GM12872 (cell line): Measurements from ENCODE around the gene CDC37.

Experiments
- TF ChIP-seq, protein P1 (sequence below): IDR thresholded peaks from 3 replicates; pipeline ENCODE4 v1.5.1; 2011; ENCODE audit warnings: low read depth, mild to moderate bottlenecking, low read length, moderate library complexity; ENCODE audit not compliant: insufficient read depth

CDC37 gene

DNA sequence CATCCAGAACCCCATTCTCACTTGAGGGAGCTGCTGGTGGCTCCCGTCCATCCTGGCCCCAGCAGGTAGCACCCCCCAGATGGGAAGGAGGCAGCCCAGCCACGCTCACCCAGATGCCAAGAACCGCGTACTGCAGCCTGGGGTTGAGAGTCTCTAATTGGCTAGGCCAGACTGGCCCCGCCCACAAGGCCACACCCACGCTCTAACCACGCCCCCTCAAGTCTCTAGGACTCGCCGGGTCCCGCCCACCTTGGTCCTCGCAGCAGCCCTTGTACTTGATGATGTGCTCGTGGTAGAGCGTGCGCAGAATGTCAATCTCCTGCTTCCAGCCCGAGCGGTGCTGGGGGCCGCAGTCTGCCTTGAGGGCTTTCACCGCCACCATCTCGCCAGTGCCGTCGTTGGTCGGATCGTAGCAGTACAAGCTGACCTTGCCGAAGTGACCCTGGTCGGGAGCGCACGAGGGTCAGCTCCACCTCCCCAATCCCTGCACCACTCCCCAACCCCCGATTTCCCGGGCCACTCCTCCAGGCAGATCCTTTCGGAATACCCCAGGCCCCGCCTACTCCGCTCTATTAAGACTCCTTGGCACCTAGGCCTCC is 49.5 kb downstream of the CDC37 start:
- TF ChIP-seq, protein P1, sequence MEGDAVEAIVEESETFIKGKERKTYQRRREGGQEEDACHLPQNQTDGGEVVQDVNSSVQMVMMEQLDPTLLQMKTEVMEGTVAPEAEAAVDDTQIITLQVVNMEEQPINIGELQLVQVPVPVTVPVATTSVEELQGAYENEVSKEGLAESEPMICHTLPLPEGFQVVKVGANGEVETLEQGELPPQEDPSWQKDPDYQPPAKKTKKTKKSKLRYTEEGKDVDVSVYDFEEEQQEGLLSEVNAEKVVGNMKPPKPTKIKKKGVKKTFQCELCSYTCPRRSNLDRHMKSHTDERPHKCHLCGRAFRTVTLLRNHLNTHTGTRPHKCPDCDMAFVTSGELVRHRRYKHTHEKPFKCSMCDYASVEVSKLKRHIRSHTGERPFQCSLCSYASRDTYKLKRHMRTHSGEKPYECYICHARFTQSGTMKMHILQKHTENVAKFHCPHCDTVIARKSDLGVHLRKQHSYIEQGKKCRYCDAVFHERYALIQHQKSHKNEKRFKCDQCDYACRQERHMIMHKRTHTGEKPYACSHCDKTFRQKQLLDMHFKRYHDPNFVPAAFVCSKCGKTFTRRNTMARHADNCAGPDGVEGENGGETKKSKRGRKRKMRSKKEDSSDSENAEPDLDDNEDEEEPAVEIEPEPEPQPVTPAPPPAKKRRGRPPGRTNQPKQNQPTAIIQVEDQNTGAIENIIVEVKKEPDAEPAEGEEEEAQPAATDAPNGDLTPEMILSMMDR, result no peak

DNA sequence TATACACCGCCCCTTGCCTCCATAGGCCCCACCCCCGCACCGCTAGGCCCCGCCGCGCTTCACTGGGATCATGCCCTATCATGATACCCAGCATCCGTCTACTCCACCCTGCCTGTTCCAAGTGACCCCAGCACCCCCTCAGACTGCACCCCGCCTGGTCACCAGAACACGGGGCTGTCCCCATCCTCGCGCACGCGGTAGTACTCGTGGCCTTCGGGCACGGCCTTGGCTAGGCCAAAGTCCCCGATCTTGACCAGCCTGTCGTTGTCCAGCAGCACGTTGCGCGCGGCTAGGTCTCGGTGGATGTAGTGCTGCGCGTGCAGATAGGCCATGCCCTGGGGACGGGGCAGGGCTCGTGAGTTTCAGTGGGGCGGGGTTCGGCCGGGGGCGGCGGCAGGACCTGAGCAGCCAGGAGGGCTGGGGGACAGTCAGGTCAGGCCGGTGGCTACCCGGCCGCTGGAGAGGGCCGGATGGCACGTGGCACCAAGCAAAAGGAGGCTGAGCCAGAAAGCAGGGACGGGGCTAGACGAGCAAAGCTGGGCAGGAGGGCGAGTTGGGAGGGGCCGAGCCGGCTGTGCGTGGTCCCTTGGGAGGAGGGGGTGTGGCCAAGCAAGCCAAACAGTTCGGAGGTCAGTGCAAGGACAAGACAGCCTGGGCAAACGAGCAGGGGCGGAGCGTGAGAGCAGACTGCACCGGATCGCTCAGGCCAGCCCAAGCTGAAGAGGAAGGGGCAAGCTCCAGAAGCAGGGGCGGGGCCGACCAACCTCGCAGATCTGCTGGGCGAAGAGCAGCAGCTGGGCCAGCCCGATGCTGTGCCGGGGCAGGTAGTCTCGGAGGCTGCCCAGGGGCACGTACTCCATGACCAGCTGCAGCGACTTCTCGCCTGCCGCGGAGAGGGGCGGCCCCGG is 50.3 kb downstream of the CDC37 start:
- TF ChIP-seq, protein P1, result no peak

DNA sequence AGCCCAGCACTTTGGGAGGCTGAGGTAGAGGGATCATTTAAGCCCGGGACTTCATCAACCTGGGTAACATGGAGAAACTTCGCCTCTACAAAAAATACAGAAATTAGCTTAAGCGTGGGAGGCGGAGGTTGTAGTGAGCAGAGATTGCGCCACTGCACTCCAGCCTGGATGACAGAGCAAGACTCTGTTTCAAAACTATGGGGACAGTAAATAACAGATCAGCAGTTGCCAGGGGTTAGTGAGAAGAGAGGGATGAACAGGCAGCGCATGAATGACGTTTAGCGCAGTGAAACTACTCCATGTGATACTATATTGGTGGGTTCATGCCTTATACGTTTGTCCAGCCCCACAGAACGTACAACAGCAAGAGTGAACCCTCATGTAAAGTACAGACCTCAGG is 56.8 kb downstream of the CDC37 start:
- TF ChIP-seq, protein P1, result no peak

DNA sequence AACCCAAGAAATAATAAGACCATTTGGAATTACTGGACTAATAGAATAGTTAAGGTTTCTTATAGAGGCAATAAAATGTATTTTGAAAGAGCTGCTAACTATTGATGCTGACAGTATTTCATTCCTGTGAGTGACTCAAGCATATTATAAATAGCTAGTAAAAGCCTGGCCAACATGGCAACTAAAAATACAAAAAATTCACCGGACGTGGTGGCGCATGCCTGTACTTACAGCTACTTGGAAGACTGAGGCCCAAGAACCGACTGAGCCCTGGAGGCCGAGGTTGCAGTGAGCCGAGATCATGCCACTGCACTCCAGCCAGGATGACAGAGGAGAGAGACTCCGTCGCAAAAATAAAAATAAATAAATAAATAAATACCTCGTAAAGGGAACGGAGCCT is 58.6 kb downstream of the CDC37 start:
- TF ChIP-seq, protein P1, result no peak

DNA sequence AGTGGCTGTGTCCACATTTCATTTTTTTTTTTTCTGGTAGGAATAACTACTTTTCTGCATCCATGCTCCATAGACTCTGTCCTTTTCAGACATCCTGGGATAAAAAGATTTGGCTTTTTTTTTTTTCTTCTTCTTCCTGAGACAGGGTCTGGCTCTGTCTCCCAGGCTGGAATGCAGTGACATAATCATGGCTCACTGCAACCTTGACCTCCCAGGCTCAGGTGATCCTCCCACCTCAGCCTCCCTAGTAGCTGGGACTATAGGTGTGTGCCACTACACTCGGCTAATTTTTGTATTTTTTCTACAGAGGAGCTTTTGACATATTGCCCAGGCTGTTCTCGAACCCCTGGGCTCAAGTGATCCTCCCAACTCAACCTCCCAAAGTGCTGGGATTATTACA is 59.8 kb downstream of the CDC37 start:
- TF ChIP-seq, protein P1, result no peak
